GM19455 (cell line): ENCODE measurements around the gene SIRPB2.

Experiments used
- ATAC-seq: cut with Tn5 transposase; IDR thresholded peaks from one replicate; pipeline ENCODE4 v1.9.1; 2021; ENCODE audit not compliant: unreplicated experiment

SIRPB2 gene

DNA sequence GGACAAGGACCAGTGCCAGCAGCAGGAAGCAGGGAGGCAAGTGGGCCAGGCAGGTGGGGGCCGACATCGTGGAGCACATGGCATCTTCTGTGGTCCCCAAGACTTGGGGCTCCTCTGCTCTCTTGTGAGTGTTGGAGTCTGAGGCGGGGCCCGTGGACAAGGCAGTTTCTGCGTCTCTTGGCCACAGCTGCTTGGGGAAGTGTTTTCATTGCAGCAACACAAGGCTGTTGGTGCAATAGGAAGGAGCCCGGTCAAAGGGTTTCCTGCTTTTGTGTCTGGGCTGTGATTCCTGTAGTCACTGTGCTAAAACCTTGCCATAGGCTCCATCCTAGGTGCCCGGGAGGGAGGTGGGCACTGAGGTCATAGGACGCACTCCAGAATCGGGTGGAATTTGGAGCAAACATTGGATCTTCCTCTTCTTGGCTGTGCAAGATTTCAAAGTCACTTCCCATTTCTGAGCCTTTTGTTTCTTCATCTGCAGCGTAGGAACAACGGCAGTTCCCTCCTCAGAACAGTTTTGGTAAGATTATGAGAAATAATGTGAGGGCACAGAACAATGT is at the start of gene SIRPB2:
Gene SIRPB2 (minus strand): TSS at position 140 of the 560 bp plus-strand sequence. CDS start 61 bp downstream, at position 79.
- no peak for ATAC-seq

DNA sequence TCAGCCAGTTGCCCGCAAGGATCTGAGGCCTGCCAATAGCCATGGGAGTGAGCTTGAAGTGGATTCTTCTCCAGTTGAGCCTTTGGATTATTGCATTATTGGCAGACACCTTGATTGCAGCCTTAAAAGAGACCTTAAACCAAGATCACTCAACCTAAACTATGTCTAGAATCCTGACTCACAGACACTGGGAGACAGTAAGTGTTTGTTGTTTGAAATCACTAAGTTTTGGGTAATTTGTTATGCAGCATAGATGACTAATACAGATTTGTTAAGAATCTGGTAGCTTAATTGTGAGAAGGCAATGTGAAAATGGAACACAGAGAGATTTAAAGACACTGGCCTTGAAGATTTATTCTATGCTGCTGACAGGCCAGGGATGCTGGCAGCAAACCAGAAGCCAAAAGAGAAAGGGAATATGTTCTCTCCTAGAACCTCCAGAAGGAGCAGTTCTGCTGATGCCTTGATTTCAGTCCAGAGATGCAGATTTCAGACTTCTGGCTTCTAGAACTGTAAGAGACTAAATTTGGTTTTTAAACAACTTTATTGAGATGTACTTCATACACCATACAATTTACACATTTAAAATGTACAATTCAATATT is 48.7 kb upstream of the SIRPB2 start:
- no peak for ATAC-seq

DNA sequence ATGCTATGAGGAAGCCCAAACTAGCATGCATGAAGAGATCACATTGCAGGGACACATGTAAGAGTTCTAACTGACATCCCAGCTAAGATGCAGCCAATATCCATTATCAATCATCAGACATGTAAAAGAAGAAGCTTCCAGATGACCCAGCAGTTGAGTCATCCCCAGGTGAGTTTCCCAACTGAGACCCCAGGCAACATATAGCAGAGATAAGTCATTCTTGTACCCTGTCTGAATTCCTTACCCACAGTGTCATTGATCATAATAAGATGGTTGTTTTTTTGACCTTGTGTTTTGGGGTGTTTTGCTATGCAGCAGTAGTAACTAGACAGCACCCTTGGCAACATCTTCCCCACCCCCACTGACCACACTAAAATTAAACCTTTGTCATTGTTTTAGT is 47.4 kb upstream of the SIRPB2 start:
- ATAC-seq: no peak

DNA sequence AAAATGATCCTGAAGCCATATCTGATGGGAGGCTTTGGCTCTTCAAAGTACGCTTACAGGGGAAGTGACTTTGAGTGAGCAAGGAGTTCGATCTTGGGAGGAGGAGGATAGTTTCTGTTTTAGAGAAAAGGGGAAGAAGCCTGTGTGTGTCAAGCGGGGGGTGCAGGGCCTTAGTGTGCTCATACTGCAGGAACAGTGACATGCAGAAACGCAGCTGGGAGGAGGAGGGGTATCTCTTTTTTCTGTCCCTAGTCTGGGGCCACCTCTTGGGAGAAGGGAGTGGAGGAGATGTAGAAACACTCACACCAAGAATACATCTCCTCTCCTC is 46.5 kb upstream of the SIRPB2 start:
- no peak for ATAC-seq

DNA sequence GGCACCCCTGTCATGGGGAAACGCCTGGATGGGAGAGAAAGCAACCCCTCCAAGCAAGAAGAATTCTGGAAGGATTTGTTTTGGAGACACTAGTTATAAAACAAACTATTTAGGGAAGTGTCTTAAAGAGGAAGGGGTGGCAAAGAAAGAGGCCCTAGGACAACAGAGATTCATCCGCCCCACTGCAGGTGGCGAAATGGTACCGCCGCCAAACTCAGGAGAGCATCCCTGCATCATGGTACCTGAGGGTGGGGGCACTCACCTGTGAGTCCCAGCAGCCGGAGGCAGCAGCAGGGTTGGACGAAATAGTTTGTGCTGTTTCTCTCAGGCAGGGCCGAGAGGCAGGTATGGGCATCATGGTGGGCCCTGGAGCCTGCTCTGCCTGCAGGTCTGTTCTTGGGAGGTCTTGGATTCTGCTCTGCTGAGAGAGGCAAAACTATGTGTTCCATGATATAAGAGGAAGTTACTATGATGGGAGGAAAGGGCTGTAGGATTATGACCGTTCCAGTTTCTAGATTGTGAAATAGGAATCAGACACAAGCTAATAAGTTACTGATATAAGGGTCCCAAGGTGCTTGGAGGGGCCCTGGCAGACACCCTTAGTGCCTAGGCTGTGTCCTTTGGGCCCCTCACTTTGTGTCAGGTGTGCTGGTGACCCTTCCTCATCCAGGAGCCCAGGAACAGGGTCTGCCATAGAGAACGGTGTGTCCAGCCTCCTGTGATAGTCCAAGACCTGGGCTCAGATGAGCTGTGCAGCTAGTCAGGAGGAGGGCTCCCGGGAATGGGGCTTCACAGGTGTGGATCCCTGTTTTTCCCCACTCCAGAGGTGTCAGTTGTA is 45.9 kb upstream of the SIRPB2 start:
- ATAC-seq: no peak

DNA sequence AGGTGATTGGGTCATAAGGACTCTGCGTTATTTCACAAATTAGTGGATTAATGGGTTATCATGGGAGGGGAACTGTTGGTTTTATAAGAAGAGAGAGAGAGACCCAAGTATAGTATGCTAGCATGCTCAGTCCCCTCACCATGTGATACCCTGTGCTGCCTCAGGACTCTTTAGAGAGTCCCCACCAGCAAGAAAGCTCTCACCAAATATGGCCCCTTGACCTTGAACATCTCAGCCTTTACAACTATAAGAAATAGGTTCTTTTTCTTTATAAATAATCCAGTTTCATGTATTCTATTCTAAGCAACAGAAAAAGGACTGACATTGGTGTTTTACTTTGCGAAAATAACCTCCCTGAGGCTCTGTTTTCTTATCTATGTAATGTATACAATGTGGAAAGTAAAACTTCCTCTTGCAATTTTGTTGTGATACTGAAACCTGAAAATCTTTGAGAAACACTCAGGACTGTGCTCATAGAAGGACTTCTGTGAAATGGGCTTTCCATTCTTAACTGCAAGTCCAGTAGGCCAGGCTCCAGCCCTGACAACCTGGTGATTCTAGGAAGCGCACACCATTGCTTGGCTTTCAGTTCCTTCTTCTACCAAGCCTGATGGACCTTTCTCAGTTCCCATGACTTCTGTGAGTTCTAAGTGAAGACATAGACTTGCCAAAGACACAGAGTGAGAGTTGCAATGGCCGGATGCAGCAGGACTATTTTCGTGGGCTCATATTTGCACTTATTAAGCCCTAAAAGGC is 44.4 kb upstream of the SIRPB2 start:
- peak; percentile 93 for ATAC-seq

DNA sequence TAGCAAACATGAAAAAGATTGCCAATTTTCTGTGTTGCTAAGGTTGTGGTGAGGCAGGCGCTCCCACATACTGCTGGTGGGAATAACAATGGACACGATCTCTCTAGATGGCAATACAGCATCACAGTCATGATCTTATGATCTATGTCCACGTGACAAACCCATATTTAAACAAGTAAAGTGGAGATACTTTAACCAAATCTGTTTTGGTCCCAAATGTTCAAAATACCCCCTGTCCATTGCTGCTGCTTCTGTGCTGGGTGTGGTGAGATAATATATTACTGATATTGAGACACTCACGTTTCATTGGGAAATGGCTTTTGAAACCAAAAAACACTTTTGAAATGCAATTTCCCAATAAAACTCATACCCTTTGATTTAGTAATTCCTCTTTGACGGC is 43.3 kb upstream of the SIRPB2 start:
- no peak for ATAC-seq

DNA sequence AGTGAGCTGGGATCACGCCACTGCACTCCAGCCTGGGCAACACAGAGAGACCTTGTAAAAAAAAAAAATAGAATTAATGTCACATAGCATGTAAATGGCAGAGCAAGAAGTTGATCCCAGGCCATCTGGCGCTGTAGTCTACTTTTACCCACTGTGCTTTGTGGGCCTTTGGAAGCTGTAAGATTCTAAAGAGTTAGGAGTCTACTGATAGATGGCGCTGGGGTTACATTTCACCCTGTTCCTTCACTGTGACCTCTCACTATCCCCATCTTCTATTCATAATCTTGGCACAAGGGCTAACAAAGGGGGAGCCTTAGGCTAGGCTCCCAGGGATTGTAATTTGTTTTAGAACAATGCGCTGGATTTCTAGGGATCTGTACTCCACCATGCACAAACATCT is 41.8 kb upstream of the SIRPB2 start:
- ATAC-seq: no peak

DNA sequence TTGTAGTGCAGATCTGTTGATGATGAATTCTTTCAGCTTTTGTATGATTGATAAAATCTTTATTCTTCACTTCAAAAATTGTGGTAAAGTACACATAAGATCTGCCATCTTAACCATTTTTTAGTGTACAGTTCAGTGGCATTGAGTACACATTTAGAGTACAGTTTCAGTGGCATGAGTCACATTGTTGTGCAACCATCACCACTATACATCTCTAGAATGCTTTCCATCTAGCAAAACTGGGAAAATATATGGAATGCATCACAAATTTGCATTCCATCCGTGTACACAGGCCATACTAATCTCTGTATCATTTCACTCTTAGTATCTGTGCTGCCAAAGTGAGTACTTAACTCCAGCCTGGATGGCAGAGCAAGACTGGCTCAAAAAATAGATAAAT is 37.6 kb upstream of the SIRPB2 start:
- ATAC-seq: no peak

DNA sequence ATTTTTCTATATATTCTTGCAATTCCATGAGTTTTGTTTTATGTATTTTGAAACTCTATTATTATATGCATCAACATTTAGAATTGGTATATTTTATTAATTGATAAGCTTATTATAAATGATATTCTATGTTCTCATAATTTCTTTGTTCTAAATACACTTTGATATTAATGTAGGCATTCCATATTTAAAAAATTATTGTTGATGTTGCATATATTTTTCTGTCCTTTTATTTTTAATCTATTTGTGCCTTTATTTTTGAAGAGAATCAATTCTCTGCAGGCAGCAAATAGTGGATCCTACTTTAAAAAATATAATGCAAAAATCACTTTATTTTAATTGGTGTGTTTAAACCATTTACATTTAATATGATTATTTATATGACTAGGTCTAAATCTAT is 36.7 kb upstream of the SIRPB2 start:
- ATAC-seq: no peak

DNA sequence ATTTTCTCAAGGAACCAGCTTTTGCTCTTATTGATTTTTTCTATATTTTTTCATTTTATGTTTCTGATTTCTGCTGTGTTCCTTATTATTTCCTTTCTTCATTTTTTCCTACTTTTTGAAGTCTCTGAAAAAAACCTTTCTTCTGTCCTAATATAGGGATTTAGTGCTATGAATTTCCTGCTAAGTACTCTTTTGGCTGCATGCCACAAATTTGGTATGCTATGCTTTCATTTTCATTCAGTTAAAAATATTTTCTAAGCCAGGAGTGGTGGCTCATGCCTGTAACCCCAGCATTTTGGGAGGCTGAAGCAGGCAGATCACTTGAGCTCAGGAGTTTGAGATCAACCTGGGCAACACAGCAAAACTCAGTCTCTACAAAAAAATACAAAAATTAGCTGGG is 35.7 kb upstream of the SIRPB2 start:
- ATAC-seq: no peak

DNA sequence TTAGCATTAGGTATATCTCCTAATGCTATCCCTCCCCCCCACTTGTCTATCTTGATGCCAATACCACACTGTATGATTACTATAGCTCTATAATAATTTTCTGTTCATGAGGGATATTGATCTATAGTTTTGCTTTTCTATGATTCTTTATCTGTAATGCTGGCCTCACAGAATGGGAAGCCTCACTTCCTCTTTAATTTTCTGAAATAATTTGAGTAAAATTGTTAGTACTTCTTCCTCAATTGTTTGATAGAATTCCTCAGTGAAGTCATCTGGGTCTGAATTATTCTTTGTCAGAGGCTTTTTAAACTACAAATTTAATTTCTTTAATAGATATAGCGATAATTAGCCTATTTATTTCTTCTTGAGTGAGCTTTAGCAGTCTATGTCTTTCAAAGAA is 35.1 kb upstream of the SIRPB2 start:
- no peak for ATAC-seq

DNA sequence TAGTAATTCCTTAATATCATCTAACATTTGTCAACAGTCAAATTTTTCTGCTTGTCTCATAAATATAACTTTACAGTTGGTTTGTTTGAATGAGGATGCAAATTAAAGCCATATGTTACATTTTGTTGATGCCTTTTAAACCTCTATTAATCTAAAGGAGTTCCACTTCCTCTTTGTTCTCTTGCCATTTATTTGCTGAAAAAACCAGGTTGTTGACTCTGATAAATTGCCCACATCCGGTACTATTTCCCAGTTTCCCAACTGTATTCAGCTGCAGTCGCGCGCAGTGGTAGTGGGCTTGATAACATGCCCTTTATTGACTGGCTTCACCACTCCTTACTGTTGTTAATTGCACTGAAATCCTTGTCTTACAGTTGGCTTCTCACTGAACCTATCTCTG is 32.8 kb upstream of the SIRPB2 start:
- no peak for ATAC-seq

DNA sequence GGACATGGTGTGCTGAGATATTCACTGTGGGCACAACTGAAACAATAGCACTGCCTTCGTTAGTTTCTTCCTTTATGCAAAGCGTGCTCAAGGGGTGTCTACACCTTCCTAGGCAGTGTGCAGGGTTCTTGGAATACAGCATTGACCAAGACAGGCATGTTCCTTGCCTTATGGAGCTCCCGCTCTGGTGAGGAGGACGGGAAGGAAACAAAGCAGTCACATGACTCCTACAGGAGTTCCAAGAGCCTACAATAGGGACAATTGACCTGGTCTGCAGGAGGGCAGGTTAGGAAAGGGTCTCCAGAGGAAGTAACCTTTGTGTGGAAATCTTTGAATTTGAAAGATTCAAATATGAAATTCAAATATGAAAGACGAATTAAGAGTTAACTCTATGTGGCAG is 25.8 kb upstream of the SIRPB2 start:
- ATAC-seq: no peak

DNA sequence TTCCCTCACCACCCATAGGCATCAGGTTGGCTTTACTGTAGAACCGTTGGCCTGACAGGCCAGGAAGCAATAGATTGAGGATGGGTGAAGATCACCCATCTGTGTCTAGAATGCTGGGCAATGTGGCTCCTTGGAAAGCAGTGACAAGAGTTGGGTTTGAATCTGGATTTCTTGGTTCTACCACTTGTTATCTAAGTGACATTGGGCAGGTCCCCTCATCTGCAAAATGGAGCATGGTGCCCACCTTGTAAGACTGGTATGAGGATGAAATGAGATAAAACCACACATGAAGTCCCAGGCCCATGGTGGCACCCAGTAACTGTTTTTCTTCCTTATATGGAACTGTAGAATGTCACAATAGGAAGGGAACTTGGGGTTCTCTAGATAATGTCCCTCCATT is 22.6 kb upstream of the SIRPB2 start:
- ATAC-seq: no peak

DNA sequence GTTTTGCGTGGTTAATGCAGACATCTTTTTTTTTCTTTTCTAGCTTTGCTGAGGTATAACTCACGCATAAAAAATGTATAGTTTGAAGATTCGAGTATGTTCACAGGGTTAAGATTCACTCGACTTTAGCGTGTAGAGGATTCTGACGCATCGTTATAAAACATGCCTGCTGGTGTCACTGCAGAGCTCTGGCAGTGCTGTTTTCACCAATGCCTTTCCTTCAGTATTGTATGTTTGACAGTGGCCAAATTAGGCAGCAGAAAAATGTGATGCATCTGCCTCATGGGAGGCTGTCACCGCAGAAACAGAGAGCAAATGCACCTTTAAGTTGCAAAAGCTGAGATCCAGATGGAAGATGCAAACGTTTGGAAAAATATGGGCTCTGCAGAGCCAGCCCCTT is 18.0 kb upstream of the SIRPB2 start:
- ATAC-seq: no peak

DNA sequence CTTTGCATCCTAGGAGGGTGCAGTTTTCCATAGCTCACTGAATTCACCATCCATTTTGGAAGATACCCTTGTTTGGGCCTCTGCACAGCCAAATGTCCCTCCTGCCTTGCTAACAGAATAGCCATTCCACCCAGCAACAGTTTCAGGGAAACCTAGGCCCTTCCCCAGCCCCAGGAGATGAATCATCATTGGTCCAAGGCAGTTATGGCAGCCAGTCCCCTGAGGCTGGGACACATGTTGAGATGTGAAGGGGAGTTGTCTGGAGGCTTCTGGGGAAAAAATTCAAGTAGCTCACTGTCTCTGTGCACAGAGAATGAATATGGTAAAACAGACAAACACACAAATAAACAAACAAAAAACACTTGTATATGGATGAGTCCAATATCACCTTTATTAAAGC is 17.4 kb upstream of the SIRPB2 start:
- ATAC-seq: no peak

DNA sequence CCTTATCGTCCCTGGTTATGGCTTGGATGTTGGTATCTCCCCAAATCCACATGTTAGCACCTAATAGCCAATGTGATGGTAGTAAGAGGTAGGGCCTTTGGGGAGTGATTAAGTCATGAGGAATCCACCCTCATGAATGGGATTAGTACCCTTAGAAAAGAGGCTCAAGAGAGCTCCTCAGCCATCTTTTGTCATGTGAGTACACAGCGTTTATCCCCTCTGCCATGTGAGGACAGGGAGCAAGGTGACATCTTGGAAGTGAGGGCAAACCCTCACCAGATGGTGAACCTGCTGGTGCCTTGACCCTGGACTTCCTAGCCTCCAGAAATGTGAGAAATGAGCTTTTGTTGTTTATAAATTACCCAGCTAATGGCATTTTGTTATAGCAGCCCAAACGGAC is 16.1 kb upstream of the SIRPB2 start:
- no peak for ATAC-seq

DNA sequence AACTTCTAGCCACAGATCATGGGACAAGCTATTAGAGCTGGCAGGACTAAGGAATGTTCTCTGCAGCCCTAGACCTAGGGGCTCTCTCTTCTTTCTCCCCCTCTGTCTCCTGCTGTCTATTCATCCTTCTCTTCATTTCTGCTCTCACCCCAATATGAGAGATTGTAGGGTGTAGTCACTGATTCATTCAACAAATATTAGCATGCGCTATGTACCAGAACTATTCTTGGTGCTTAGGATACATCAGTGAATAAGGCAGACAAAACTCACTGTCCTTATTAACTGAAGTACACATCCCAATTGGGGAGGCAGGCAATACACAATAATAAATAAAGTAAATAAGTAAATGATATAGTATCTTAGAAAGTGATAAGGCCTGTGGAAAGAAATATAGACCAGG is 14.7 kb upstream of the SIRPB2 start:
- no peak for ATAC-seq

DNA sequence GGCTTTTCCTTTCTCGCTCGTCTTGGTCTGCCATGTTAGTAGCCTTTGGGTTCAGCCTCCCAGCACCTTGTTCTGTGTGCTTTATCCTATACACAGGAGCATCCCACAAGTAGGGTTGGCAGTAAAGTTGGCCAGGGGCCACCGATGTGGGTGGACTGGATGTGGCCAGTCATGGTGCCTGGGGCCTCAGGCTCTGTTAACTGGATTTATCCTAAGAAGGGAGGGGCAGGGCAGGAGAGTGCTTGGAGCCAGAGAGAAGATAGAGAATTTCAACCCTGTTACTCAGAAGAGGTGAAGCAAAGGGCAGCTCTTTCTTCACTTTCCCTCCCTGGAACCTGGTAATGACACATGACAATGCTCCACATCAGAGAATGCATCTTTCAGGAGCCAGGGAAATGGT is 14.1 kb upstream of the SIRPB2 start:
- ATAC-seq: no peak

DNA sequence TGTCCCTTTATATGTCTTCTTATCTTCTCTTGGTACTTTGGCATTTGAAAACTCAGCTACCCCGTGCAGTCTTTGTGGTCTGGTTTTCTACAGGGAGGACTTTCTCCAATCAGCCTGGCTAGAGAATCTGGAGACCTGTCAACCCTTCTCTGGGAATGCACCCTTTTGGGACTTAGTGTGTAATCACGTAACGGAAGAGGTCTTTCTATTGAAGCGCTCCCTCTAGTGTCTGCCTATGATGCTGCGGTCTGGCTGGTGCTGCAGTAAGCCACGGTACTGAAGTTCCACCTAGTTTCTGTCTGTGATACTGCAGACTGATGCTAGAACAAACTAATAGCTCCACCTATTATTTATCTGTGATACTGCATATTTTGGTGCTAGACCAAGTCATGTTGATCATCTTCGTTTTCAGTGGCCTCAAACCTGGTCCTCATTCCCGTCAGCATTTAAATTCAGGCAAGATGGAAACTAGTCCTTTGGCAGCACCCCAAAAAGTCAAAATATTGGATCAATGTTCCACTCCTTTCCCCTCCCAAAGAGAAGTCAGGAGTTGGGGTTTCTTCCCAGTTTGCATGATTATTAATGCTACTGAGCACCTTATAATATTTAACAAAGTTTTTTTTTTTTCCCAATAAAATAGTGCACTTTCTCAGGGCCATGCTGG is 12.5 kb upstream of the SIRPB2 start:
- peak; percentile 72 for ATAC-seq
